IMR-90 (cell line): ENCODE measurements around the gene TGFB3. TPM values are rescaled to one million over a fixed set of nuclear protein-coding genes. Genes with fewer than 3 reads are reported as not detected.

ENCODE experiments used
- ATAC-seq: fragments of 200-7000 bp; cut with Tn5 transposase; 2 replicates; pipeline ENCODE4 v1.9.1; 2020; ENCODE audit warnings: low read depth, mild to moderate bottlenecking, moderate library complexity
- BruUV-seq: library from RNA; stranded (reverse); fragments of 400-500 nt; replicated peaks from 2 replicates; lab custom pipeline; 2021; lab: Mats Ljungman, UMichigan
- CTCF ChIA-PET: fragments of 300-600 bp; formaldehyde crosslinking; extraction: SDS; loops from one replicate; lab custom pipeline; 2021; ENCODE audit warnings: antibody characterized with exemption; lab: Yijun Ruan, JAX
- POLR2A ChIA-PET: fragments of 300-600 bp; sonication (Branson Sonifier 250); formaldehyde crosslinking; loops from one replicate; lab custom pipeline; 2022; ENCODE audit warnings: antibody characterized with exemption; ENCODE audit not compliant: unreplicated experiment; lab: Charles Lee
- DNase-seq: peaks from one replicate; pipeline ENCODE4 v3.0.0; 2013
- H2AFZ ChIP-seq: replicated peaks from 2 replicates; pipeline ENCODE3; 2013; ENCODE audit warnings: low read length, mild to moderate bottlenecking; ENCODE audit not compliant: poor library complexity
- H2AK5ac ChIP-seq: 2 replicates; pipeline ENCODE4 v1.6.1; 2013; ENCODE audit warnings: low read depth, low read length, inconsistent platforms
- H2AK9ac ChIP-seq: replicated peaks from 2 replicates; pipeline ENCODE3; 2013; ENCODE audit warnings: mild to moderate bottlenecking, low read depth, low read length, moderate library complexity; ENCODE audit not compliant: poor library complexity
- H2BK120ac ChIP-seq: 2 replicates; pipeline ENCODE4 v1.6.1; 2013; ENCODE audit warnings: low read depth, low read length, inconsistent platforms
- H2BK15ac ChIP-seq: 3 replicates; pipeline ENCODE4 v1.6.1; 2013; ENCODE audit warnings: low read depth, low read length, inconsistent platforms
- H2BK20ac ChIP-seq: 2 replicates; pipeline ENCODE4 v1.6.1; 2013; ENCODE audit warnings: low read depth, mild to moderate bottlenecking, inconsistent platforms, low read length, moderate library complexity
- H2BK5ac ChIP-seq: 2 replicates; pipeline ENCODE4 v1.6.1; 2013; ENCODE audit warnings: mild to moderate bottlenecking, low read depth, low read length, inconsistent platforms; ENCODE audit not compliant: poor library complexity, severe bottlenecking
- H3K14ac ChIP-seq: replicated peaks from 2 replicates; pipeline ENCODE4 v1.6.1; 2013; ENCODE audit warnings: low read depth, low read length, inconsistent platforms
- H3K18ac ChIP-seq: 2 replicates; pipeline ENCODE4 v1.6.1; 2013; ENCODE audit warnings: low read depth, low read length, control low read depth
- H3K23ac ChIP-seq: 2 replicates; pipeline ENCODE4 v1.6.1; 2013; ENCODE audit warnings: low read depth, low read length, inconsistent platforms
- H3K27ac ChIP-seq: 2 replicates; pipeline ENCODE4 v1.5.1; 2013; ENCODE audit warnings: mild to moderate bottlenecking, control low read depth, low read length; ENCODE audit not compliant: insufficient read depth
- H3K27me3 ChIP-seq: 2 replicates; pipeline ENCODE4 v1.6.1; 2013; ENCODE audit warnings: low read length; ENCODE audit not compliant: control insufficient read depth, insufficient read depth
- H3K36me3 ChIP-seq: 2 replicates; pipeline ENCODE4 v1.6.1; 2013; ENCODE audit warnings: low read length, mixed read lengths; ENCODE audit not compliant: control insufficient read depth, insufficient read depth
- H3K4ac ChIP-seq: 2 replicates; pipeline ENCODE4 v1.6.1; 2013; ENCODE audit warnings: low read depth, low read length, inconsistent platforms
- H3K4me1 ChIP-seq: 2 replicates; pipeline ENCODE4 v1.6.1; 2013; ENCODE audit warnings: low read length, mixed read lengths; ENCODE audit not compliant: control insufficient read depth, insufficient read depth
- H3K4me2 ChIP-seq: 2 replicates; pipeline ENCODE4 v1.6.1; 2013; ENCODE audit warnings: low read depth, mild to moderate bottlenecking, control low read depth, low read length, moderate library complexity
- H3K4me3 ChIP-seq: 2 replicates; pipeline ENCODE4 v1.5.1; 2013; ENCODE audit warnings: low read depth, mild to moderate bottlenecking, control low read depth, low read length, moderate library complexity; ENCODE audit not compliant: insufficient read depth
- H3K56ac ChIP-seq: 2 replicates; pipeline ENCODE4 v1.6.1; 2013; ENCODE audit warnings: low read length, inconsistent platforms; ENCODE audit not compliant: insufficient read depth; ENCODE audit errors: extremely low read depth
- H3K79me1 ChIP-seq, 2 experiments: 2 replicates each; pipeline ENCODE4 v1.6.1; 2013; ENCODE audit warnings: low read length in 2 of 2, inconsistent platforms in 1 of 2, low read depth in 1 of 2
- H3K9ac ChIP-seq: 2 replicates; pipeline ENCODE4 v1.6.1; 2013; ENCODE audit warnings: low read depth, low read length, control low read depth
- H3K9me1 ChIP-seq: 2 replicates; pipeline ENCODE4 v1.6.1; 2013; ENCODE audit warnings: low read length, inconsistent platforms; ENCODE audit not compliant: insufficient read depth
- H3K9me3 ChIP-seq: 2 replicates; pipeline ENCODE4 v1.6.1; 2013; ENCODE audit warnings: low read length; ENCODE audit not compliant: control insufficient read depth, insufficient read depth
- H4K20me1 ChIP-seq: 2 replicates; pipeline ENCODE4 v1.6.1; 2013; ENCODE audit warnings: low read length, inconsistent platforms; ENCODE audit not compliant: insufficient read depth
- H4K5ac ChIP-seq: 2 replicates; pipeline ENCODE4 v1.6.1; 2013; ENCODE audit warnings: mild to moderate bottlenecking, low read depth, low read length, control low read depth
- H4K8ac ChIP-seq, 2 experiments: 2 replicates each; pipeline ENCODE4 v1.6.1; 2013; ENCODE audit warnings: low read depth in 2 of 2, low read length in 2 of 2, control low read depth in 1 of 2, inconsistent platforms in 1 of 2
- H4K91ac ChIP-seq: 2 replicates; pipeline ENCODE4 v1.6.1; 2013; ENCODE audit warnings: low read depth, low read length, inconsistent platforms; ENCODE audit not compliant: insufficient read depth
- BHLHE40 ChIP-seq: fragments of 150-350 bp; IDR thresholded peaks from 2 replicates; pipeline ENCODE4 v1.6.1; 2016; ENCODE audit warnings: mild to moderate bottlenecking, low read depth, low read length
- CEBPB ChIP-seq: IDR thresholded peaks from 2 replicates; pipeline ENCODE4 v1.6.1; 2012; ENCODE audit warnings: low read depth, low read length, improper control_type of control experiment
- CHD1 ChIP-seq: IDR thresholded peaks from 2 replicates; pipeline ENCODE4 v1.6.1; 2012; ENCODE audit warnings: low read depth, low read length, improper control_type of control experiment
- FOS ChIP-seq: fragments of 150-350 bp; IDR thresholded peaks from 2 replicates; pipeline ENCODE4 v1.6.1; 2016; ENCODE audit warnings: low read depth, low read length
- MAFK ChIP-seq: IDR thresholded peaks from 2 replicates; pipeline ENCODE4 v1.6.1; 2012; ENCODE audit warnings: low read depth, low read length, improper control_type of control experiment
- MAZ ChIP-seq: IDR thresholded peaks from 2 replicates; pipeline ENCODE4 v1.6.1; 2012; ENCODE audit warnings: low read depth, mild to moderate bottlenecking, low read length, improper control_type of control experiment, moderate library complexity, borderline replicate concordance
- RAD21 ChIP-seq: IDR thresholded peaks from 2 replicates; pipeline ENCODE4 v1.6.1; 2012; ENCODE audit warnings: low read length, improper control_type of control experiment
- SMC3 ChIP-seq: fragments of 150-350 bp; IDR thresholded peaks from 2 replicates; pipeline ENCODE4 v1.6.1; 2016; ENCODE audit warnings: low read depth, mild to moderate bottlenecking, antibody characterized with exemption, low read length, moderate library complexity
- WGBS, 2 experiments: methylation state at CpG; one replicate each; pipeline versions ENCODE4 v1.1.5 to v1.1.7; 2013; ENCODE audit warnings: missing lambda C conversion rate in 2 of 2; ENCODE audit not compliant: insufficient read length in 1 of 2; ENCODE audit errors: extremely low coverage in 2 of 2; 5-methylcytosine and 5-hydroxymethylcytosine counted together
- dilution Hi-C: fragments of 300-500 bp; cut with HindIII; formaldehyde crosslinking; loops from one replicate; pipeline ENCODE4 v1.14.3; 2018; ENCODE audit warnings: low sequenced_read_pairs; ENCODE audit not compliant: unreplicated experiment
- in situ Hi-C: fragments of 300-500 bp; cut with MboI; formaldehyde crosslinking; loops from 3 replicates; pipeline ENCODE4 v1.14.3; 2019; ENCODE audit warnings: low sequenced_read_pairs, inconsistent platforms, mixed read lengths
- intact Hi-C: fragments of 100-400 bp; cut with micrococcal nuclease; formaldehyde crosslinking; loops from 2 replicates; pipeline ENCODE4 v1.10.0; 2022
- polyA plus RNA-seq, 3 experiments: library from polyadenylated mRNA; depleted of rRNA; stranded (reverse); fragments of >200 nt; gene quantifications; 2 replicates each; pipeline ENCODE4 v1.2.3, GENCODE V29; 2012; ENCODE audit warnings: low replicate concordance in 1 of 3
- total RNA-seq: library from RNA; depleted of rRNA; stranded (reverse); fragments of >200 nt; gene quantifications from 2 replicates; pipeline ENCODE4 v1.2.3, GENCODE V29; 2012
- TF ChIP-seq, protein P1 (sequence below): fragments of 150-350 bp; IDR thresholded peaks from 2 replicates; pipeline ENCODE4 v1.6.1; 2016; ENCODE audit warnings: low read depth, mild to moderate bottlenecking, low read length, moderate library complexity, borderline replicate concordance
- TF ChIP-seq, protein P2 (sequence below): conservative IDR thresholded peaks from 2 replicates; pipeline ENCODE4 v1.5.1; 2012; ENCODE audit warnings: mild to moderate bottlenecking, low read depth, low read length, improper control_type of control experiment

TGFB3 gene
- total and polyA plus RNA-seq, 2 of the 4 experiments (the other 2 are of a cell fraction) = 2.2 to 4.3 TPM

DNA sequence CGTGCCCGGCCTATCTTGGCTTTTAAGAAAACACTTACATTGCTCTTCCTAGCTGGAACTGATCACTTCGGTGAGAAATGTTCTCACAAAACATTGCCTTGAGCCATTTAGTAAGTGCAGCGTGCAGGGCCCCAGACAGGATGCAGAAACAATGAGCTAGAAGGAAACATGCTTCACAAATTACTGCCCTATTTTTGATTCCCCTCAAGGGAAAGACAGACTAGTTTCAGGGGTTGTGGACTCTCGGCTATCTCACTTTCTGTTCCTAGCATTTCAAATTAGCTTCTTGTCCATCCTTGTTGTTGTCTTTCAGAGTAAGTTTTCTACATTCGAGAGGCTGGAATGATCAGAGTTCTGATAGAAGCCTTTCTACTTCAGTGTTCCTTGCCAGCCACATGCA lies 21.6 kb downstream of the TGFB3 start:
- 93% methylated on average over 3 of the region's 6 CpGs; no CpG with 5 or more reads in 1 of the 2 experiments for WGBS, 2 experiments
- Histone ChIP-seq H2AK5ac (no peak overlapping the region), H3K36me3 (no peaks in the 10 kb centered on the region; the same call in none of the 2 replicates), H3K27ac (no peak overlapping the region), H3K9me3 (no peaks in the 10 kb centered on the region), H3K18ac (no peak overlapping the region), H3K56ac (no peak overlapping the region), H3K27me3 (no peaks in the 10 kb centered on the region), H2AK9ac (no peak overlapping the region), H2BK15ac (no peak overlapping the region), H2BK5ac (no peak overlapping the region), H4K8ac (no peak overlapping the region), H2BK120ac (no peak overlapping the region), H3K4me2 (no peak overlapping the region), H3K4me3 (no peak overlapping the region), H3K23ac (no peak overlapping the region), H4K5ac (no peak overlapping the region), H3K79me1 (no peaks in the 10 kb centered on the region), H3K9me1 (no peaks in the 10 kb centered on the region; the same call in 1 of the 2 replicates), H3K4ac (no peak overlapping the region), H4K91ac (no peak overlapping the region), H2BK20ac (no peak overlapping the region), H3K4me1 (no peaks in the 10 kb centered on the region), H3K14ac (no peak overlapping the region), H3K9ac (no peak overlapping the region), H2AFZ (no peak overlapping the region), H4K20me1 (no peaks in the 10 kb centered on the region)
- in situ Hi-C loops (no loop called here), intact Hi-C loops (no loop called here), dilution Hi-C loops (no loop called here)
- TF ChIP-seq BHLHE40 (no peak), MAFK (no peak), SMC3 (no peak), MAZ (no peak), CEBPB (no peak), FOS (no peak), RAD21 (no peak), CHD1 (no peak)
- TF ChIP-seq, protein P1, sequence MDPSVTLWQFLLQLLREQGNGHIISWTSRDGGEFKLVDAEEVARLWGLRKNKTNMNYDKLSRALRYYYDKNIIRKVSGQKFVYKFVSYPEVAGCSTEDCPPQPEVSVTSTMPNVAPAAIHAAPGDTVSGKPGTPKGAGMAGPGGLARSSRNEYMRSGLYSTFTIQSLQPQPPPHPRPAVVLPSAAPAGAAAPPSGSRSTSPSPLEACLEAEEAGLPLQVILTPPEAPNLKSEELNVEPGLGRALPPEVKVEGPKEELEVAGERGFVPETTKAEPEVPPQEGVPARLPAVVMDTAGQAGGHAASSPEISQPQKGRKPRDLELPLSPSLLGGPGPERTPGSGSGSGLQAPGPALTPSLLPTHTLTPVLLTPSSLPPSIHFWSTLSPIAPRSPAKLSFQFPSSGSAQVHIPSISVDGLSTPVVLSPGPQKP = no peak
- TF ChIP-seq, protein P2, sequence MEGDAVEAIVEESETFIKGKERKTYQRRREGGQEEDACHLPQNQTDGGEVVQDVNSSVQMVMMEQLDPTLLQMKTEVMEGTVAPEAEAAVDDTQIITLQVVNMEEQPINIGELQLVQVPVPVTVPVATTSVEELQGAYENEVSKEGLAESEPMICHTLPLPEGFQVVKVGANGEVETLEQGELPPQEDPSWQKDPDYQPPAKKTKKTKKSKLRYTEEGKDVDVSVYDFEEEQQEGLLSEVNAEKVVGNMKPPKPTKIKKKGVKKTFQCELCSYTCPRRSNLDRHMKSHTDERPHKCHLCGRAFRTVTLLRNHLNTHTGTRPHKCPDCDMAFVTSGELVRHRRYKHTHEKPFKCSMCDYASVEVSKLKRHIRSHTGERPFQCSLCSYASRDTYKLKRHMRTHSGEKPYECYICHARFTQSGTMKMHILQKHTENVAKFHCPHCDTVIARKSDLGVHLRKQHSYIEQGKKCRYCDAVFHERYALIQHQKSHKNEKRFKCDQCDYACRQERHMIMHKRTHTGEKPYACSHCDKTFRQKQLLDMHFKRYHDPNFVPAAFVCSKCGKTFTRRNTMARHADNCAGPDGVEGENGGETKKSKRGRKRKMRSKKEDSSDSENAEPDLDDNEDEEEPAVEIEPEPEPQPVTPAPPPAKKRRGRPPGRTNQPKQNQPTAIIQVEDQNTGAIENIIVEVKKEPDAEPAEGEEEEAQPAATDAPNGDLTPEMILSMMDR = no peak
- no peak for DNase-seq
- BruUV-seq = no TSS peak
- ChIA-PET CTCF (no interaction called here), POLR2A (interaction anchor here (0.6 kb wide), 1 partner anchor 214 kb away, joined by 13 read pairs; no protein-coding TSS in a partner anchor)
- ATAC-seq = no peak
